HEK293 (cell line): Measurements from ENCODE around the gene MAP3K13.

Source experiments
- AEBP2 ChIP-seq: fragments of 450-650 bp; formaldehyde crosslinking; IDR thresholded peaks from 2 replicates; pipeline ENCODE4 v1.5.1; 2016; ENCODE audit warnings: missing biosample characterization, missing genetic modification characterization, borderline replicate concordance
- BCL6B ChIP-seq: fragments of 450-650 bp; formaldehyde crosslinking; IDR thresholded peaks from 2 replicates; pipeline ENCODE4 v1.5.1; 2017; ENCODE audit warnings: missing biosample characterization, missing genetic modification characterization
- EGR2 ChIP-seq: fragments of 450-650 bp; formaldehyde crosslinking; IDR thresholded peaks from 2 replicates; pipeline ENCODE4 v1.5.1; 2016; ENCODE audit warnings: low read depth, missing biosample characterization, missing genetic modification characterization
- FEZF1 ChIP-seq: fragments of 450-650 bp; formaldehyde crosslinking; IDR thresholded peaks from 2 replicates; pipeline ENCODE4 v1.5.1; 2016; ENCODE audit warnings: missing biosample characterization, missing genetic modification characterization
- GFI1B ChIP-seq: fragments of 450-650 bp; formaldehyde crosslinking; IDR thresholded peaks from 2 replicates; pipeline ENCODE4 v1.5.1; 2016; ENCODE audit warnings: missing biosample characterization, missing genetic modification characterization
- HOXA7 ChIP-seq: sonication (generic); formaldehyde crosslinking; IDR thresholded peaks from 2 replicates; pipeline ENCODE4 v1.8.1; 2022; ENCODE audit warnings: missing genetic modification reagents, borderline replicate concordance
- REST ChIP-seq: fragments of 450-650 bp; formaldehyde crosslinking; IDR thresholded peaks from 2 replicates; pipeline ENCODE4 v1.5.1; 2016; ENCODE audit warnings: missing biosample characterization, missing genetic modification characterization
- ZBTB1 ChIP-seq: fragments of 450-650 bp; formaldehyde crosslinking; IDR thresholded peaks from 2 replicates; pipeline ENCODE4 v1.5.1; 2016; ENCODE audit warnings: missing biosample characterization, missing genetic modification characterization
- ZBTB21 ChIP-seq: fragments of 450-650 bp; formaldehyde crosslinking; IDR thresholded peaks from 2 replicates; pipeline ENCODE4 v1.5.1; 2017; ENCODE audit warnings: missing biosample characterization, missing genetic modification characterization
- ZFP69B ChIP-seq: fragments of 450-650 bp; formaldehyde crosslinking; IDR thresholded peaks from 2 replicates; pipeline ENCODE4 v1.5.1; 2016; ENCODE audit warnings: missing biosample characterization, missing genetic modification characterization
- ZNF138 ChIP-seq: fragments of 450-650 bp; formaldehyde crosslinking; IDR thresholded peaks from 2 replicates; pipeline ENCODE4 v1.5.1; 2016; ENCODE audit warnings: missing biosample characterization, missing genetic modification characterization, borderline replicate concordance
- ZNF140 ChIP-seq: fragments of 450-650 bp; formaldehyde crosslinking; IDR thresholded peaks from 2 replicates; pipeline ENCODE4 v1.5.1; 2016; ENCODE audit warnings: missing biosample characterization, missing genetic modification characterization
- ZNF157 ChIP-seq: fragments of 450-650 bp; formaldehyde crosslinking; IDR thresholded peaks from 2 replicates; pipeline ENCODE4 v1.5.1; 2016; ENCODE audit warnings: missing biosample characterization, missing genetic modification characterization
- ZNF169 ChIP-seq: fragments of 450-650 bp; formaldehyde crosslinking; IDR thresholded peaks from 2 replicates; pipeline ENCODE4 v1.5.1; 2016; ENCODE audit warnings: missing biosample characterization, missing genetic modification characterization
- ZNF202 ChIP-seq: fragments of 450-650 bp; formaldehyde crosslinking; IDR thresholded peaks from 2 replicates; pipeline ENCODE4 v1.5.1; 2016; ENCODE audit warnings: missing biosample characterization, missing genetic modification characterization, borderline replicate concordance
- ZNF214 ChIP-seq: fragments of 450-650 bp; formaldehyde crosslinking; IDR thresholded peaks from 2 replicates; pipeline ENCODE4 v1.5.1; 2017; ENCODE audit warnings: missing biosample characterization, mild to moderate bottlenecking, missing genetic modification characterization, borderline replicate concordance
- ZNF266 ChIP-seq: fragments of 450-650 bp; formaldehyde crosslinking; IDR thresholded peaks from 2 replicates; pipeline ENCODE4 v1.5.1; 2016; ENCODE audit warnings: missing biosample characterization, missing genetic modification characterization, low read depth
- ZNF394 ChIP-seq: fragments of 450-650 bp; formaldehyde crosslinking; IDR thresholded peaks from 2 replicates; pipeline ENCODE4 v1.5.1; 2016; ENCODE audit warnings: missing biosample characterization, missing genetic modification characterization, mild to moderate bottlenecking, moderate library complexity, borderline replicate concordance
- ZNF426 ChIP-seq: fragments of 450-650 bp; formaldehyde crosslinking; IDR thresholded peaks from 2 replicates; pipeline ENCODE4 v1.5.1; 2017; ENCODE audit warnings: missing biosample characterization, missing genetic modification characterization, mild to moderate bottlenecking, inconsistent platforms, moderate library complexity
- ZNF433 ChIP-seq: fragments of 450-650 bp; formaldehyde crosslinking; IDR thresholded peaks from 2 replicates; pipeline ENCODE4 v1.5.1; 2016; ENCODE audit warnings: missing biosample characterization, missing genetic modification characterization, low read depth
- ZNF549 ChIP-seq: fragments of 450-650 bp; IDR thresholded peaks from 2 replicates; pipeline ENCODE4 v1.5.1; 2018; ENCODE audit warnings: missing biosample characterization, missing genetic modification characterization, mild to moderate bottlenecking, inconsistent platforms, moderate library complexity
- ZNF560 ChIP-seq: fragments of 450-650 bp; formaldehyde crosslinking; IDR thresholded peaks from 2 replicates; pipeline ENCODE4 v1.5.1; 2017; ENCODE audit warnings: missing biosample characterization, missing genetic modification characterization, borderline replicate concordance
- ZNF621 ChIP-seq: fragments of 450-650 bp; formaldehyde crosslinking; IDR thresholded peaks from 2 replicates; pipeline ENCODE4 v1.5.1; 2017; ENCODE audit warnings: missing biosample characterization, missing genetic modification characterization
- ZNF660 ChIP-seq: fragments of 450-650 bp; IDR thresholded peaks from 2 replicates; pipeline ENCODE4 v1.5.1; 2018; ENCODE audit warnings: missing biosample characterization, mild to moderate bottlenecking, missing genetic modification characterization
- ZNF677 ChIP-seq: fragments of 450-650 bp; IDR thresholded peaks from 2 replicates; pipeline ENCODE4 v1.5.0; 2018; ENCODE audit warnings: missing biosample characterization, mild to moderate bottlenecking, missing genetic modification characterization, moderate library complexity
- ZSCAN16 ChIP-seq: fragments of 450-650 bp; formaldehyde crosslinking; IDR thresholded peaks from 2 replicates; pipeline ENCODE4 v1.5.1; 2016; ENCODE audit warnings: missing biosample characterization, missing genetic modification characterization
- TF ChIP-seq, protein P1 (sequence below): fragments of 450-650 bp; formaldehyde crosslinking; IDR thresholded peaks from 2 replicates; pipeline ENCODE4 v1.5.1; 2016; ENCODE audit warnings: missing biosample characterization, missing genetic modification characterization
- TF ChIP-seq, protein P2 (sequence below): fragments of 450-650 bp; formaldehyde crosslinking; IDR thresholded peaks from 2 replicates; pipeline ENCODE4 v1.5.1; 2016; ENCODE audit warnings: missing biosample characterization, missing genetic modification characterization

The MAP3K13 gene

GRCh38 chr3:185362850-185363661, at the start of gene MAP3K13 (continued):
- TF ChIP-seq REST (tag by site-specific recombination) (no peak), ZNF140 (tag by site-specific recombination) (no peak), ZNF621 (tag by site-specific recombination) (peak; percentile 24; the same call in 1 of the 2 replicates), ZNF157 (no peak), AEBP2 (tag by site-specific recombination) (no peak), ZNF677 (tag by site-specific recombination) (no peak), FEZF1 (no peak), GFI1B (tag by site-specific recombination) (no peak), ZNF202 (no peak), ZSCAN16 (no peak), ZBTB21 (tag by site-specific recombination) (peak; percentile 84), ZBTB1 (tag by site-specific recombination) (no peak), ZNF169 (tag by site-specific recombination) (no peak), ZNF214 (tag by site-specific recombination) (no peak), ZNF549 (tag by site-specific recombination) (no peak), ZNF138 (tag by site-specific recombination) (no peak), EGR2 (tag by site-specific recombination) (0 out of 2 replicates have a peak, but pooled peaks have one; percentile 3), ZNF433 (tag by site-specific recombination) (no peak), ZNF560 (tag by site-specific recombination) (no peak), ZNF660 (tag by site-specific recombination) (no peak), ZNF266 (no peak), BCL6B (tag by site-specific recombination) (no peak), ZFP69B (peak; percentile 86), ZNF394 (tag by site-specific recombination) (no peak), ZNF426 (tag by site-specific recombination) (no peak), HOXA7 (CRISPR knock-in tag) (no peak)
- TF ChIP-seq, protein P1, sequence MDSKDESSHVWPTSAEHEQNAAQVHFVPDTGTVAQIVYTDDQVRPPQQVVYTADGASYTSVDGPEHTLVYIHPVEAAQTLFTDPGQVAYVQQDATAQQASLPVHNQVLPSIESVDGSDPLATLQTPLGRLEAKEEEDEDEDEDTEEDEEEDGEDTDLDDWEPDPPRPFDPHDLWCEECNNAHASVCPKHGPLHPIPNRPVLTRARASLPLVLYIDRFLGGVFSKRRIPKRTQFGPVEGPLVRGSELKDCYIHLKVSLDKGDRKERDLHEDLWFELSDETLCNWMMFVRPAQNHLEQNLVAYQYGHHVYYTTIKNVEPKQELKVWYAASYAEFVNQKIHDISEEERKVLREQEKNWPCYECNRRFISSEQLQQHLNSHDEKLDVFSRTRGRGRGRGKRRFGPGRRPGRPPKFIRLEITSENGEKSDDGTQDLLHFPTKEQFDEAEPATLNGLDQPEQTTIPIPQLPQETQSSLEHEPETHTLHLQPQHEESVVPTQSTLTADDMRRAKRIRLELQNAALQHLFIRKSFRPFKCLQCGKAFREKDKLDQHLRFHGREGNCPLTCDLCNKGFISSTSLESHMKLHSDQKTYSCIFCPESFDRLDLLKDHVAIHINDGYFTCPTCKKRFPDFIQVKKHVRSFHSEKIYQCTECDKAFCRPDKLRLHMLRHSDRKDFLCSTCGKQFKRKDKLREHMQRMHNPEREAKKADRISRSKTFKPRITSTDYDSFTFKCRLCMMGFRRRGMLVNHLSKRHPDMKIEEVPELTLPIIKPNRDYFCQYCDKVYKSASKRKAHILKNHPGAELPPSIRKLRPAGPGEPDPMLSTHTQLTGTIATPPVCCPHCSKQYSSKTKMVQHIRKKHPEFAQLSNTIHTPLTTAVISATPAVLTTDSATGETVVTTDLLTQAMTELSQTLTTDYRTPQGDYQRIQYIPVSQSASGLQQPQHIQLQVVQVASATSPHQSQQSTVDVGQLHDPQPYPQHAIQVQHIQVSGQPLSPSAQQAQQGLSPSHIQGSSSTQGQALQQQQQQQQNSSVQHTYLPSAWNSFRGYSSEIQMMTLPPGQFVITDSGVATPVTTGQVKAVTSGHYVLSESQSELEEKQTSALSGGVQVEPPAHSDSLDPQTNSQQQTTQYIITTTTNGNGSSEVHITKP (tag by site-specific recombination): no peak
- TF ChIP-seq, protein P2, sequence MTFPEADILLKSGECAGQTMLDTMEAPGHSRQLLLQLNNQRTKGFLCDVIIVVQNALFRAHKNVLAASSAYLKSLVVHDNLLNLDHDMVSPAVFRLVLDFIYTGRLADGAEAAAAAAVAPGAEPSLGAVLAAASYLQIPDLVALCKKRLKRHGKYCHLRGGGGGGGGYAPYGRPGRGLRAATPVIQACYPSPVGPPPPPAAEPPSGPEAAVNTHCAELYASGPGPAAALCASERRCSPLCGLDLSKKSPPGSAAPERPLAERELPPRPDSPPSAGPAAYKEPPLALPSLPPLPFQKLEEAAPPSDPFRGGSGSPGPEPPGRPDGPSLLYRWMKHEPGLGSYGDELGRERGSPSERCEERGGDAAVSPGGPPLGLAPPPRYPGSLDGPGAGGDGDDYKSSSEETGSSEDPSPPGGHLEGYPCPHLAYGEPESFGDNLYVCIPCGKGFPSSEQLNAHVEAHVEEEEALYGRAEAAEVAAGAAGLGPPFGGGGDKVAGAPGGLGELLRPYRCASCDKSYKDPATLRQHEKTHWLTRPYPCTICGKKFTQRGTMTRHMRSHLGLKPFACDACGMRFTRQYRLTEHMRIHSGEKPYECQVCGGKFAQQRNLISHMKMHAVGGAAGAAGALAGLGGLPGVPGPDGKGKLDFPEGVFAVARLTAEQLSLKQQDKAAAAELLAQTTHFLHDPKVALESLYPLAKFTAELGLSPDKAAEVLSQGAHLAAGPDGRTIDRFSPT (tag by site-specific recombination): peak; percentile 89
